Right lobe of liver (tissue), 4 donors: ENCODE results near the gene ATP6V0D1.

ENCODE experiments used
- POLR2A ChIP-seq: fragments of 450-650 bp; IDR thresholded peaks from one replicate; pipeline ENCODE4 v1.6.1; 2017; ENCODE audit warnings: antibody characterized with exemption, mild to moderate bottlenecking
- TF ChIP-seq, protein P1 (sequence below), 4 donors: fragments of 200-600 bp in 3 of 4; fragments of 450-650 bp in 1 of 4; IDR thresholded peaks; one replicate each; pipeline versions ENCODE4 v1.5.1 to v1.8.0; 2016 to 2022; ENCODE audit warnings: antibody characterized with exemption in 4 of 4, mild to moderate bottlenecking in 2 of 4
- donor health status: DM: no; HTN: no; CAD: no.
- donor health status: DM: no; HTN: no; CAD: no.
- donor health status: DM: no; HTN: yes; CAD: no.

GRCh38 chr16:67445441-67445912, 35.5 kb downstream of the ATP6V0D1 start:
- TF ChIP-seq POLR2A, result no peak
- TF ChIP-seq, protein P1, sequence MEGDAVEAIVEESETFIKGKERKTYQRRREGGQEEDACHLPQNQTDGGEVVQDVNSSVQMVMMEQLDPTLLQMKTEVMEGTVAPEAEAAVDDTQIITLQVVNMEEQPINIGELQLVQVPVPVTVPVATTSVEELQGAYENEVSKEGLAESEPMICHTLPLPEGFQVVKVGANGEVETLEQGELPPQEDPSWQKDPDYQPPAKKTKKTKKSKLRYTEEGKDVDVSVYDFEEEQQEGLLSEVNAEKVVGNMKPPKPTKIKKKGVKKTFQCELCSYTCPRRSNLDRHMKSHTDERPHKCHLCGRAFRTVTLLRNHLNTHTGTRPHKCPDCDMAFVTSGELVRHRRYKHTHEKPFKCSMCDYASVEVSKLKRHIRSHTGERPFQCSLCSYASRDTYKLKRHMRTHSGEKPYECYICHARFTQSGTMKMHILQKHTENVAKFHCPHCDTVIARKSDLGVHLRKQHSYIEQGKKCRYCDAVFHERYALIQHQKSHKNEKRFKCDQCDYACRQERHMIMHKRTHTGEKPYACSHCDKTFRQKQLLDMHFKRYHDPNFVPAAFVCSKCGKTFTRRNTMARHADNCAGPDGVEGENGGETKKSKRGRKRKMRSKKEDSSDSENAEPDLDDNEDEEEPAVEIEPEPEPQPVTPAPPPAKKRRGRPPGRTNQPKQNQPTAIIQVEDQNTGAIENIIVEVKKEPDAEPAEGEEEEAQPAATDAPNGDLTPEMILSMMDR (IDR thresholded peaks at IDR 0.05), result peak in 3 of 4 donors; percentile 12 to 28 (median 25)
